Progenitor cell of endocrine pancreas (in vitro differentiated cells): ENCODE data around the gene CCDC178. TPM values are rescaled to one million over a fixed set of nuclear protein-coding genes. Genes with fewer than 3 reads are reported as not detected.

Experiments used
- DNase-seq: peaks from one replicate; pipeline ENCODE4 v3.0.0; 2021; ENCODE audit warnings: low spot score; ENCODE audit not compliant: unreplicated experiment
- H3K27ac Mint-ChIP-seq: 2 replicates; pipeline ENCODE4 v1.8.0; 2021; ENCODE audit warnings: mild to moderate bottlenecking, moderate library complexity, mixed read lengths
- H3K27me3 Mint-ChIP-seq: 2 replicates; pipeline ENCODE4 v1.8.0; 2021; ENCODE audit warnings: mixed read lengths
- H3K36me3 Mint-ChIP-seq: 2 replicates; pipeline ENCODE4 v1.8.0; 2022; ENCODE audit warnings: mixed read lengths; ENCODE audit not compliant: insufficient read depth
- H3K4me1 Mint-ChIP-seq: 2 replicates; pipeline ENCODE4 v1.8.0; 2021; ENCODE audit warnings: low read depth, mixed read lengths
- H3K4me3 Mint-ChIP-seq: 2 replicates; pipeline ENCODE4 v1.8.0; 2021; ENCODE audit warnings: low read depth, mild to moderate bottlenecking, moderate library complexity, mixed read lengths
- H3K9me3 Mint-ChIP-seq: 2 replicates; pipeline ENCODE4 v1.8.0; 2021; ENCODE audit warnings: low read depth, mixed read lengths
- CTCF ChIP-seq: fragments of 200-600 bp; sonication (generic); IDR thresholded peaks from one replicate; pipeline ENCODE4 v1.5.0; 2021; ENCODE audit warnings: antibody characterized with exemption, mild to moderate bottlenecking; ENCODE audit not compliant: unreplicated experiment
- total RNA-seq: library from RNA; stranded (reverse); gene quantifications from 2 replicates; pipeline ENCODE4 v1.2.1, GENCODE V29; 2021

Gene CCDC178
- total RNA-seq, 1 donor from 2014 or later, result not detected

GRCh38 chr18:33010149-33010548, 430.4 kb downstream of the CCDC178 start:
- H3K27ac Mint-ChIP-seq, result no peak overlapping the region
- DNase-seq, result no peak

GRCh38 chr18:32998921-32999320, 441.6 kb downstream of the CCDC178 start:
- Mint-ChIP-seq H3K4me3 (no peak overlapping the region), H3K9me3 (peaks cover 22% of the 10 kb centered on the region), H3K36me3 (peaks cover 2% of the 10 kb centered on the region), H3K4me1 (no peaks in the 10 kb centered on the region), H3K27ac (no peak overlapping the region), H3K27me3 (peaks cover 9% of the 10 kb centered on the region)
- no peak for DNase-seq
- TF ChIP-seq CTCF, result no peak

More at GRCh38 chr18:33010149-33010548, 430.4 kb downstream of the CCDC178 start:
- Mint-ChIP-seq H3K4me1 (peaks cover 19% of the 10 kb centered on the region), H3K27me3 (peaks cover 27% of the 10 kb centered on the region), H3K36me3 (peaks cover 2% of the 10 kb centered on the region), H3K9me3 (peaks cover 4% of the 10 kb centered on the region), H3K4me3 (no peak overlapping the region)
- no peak for TF ChIP-seq CTCF

- H3K4me1 Mint-ChIP-seq, result no peaks in the 10 kb centered on the region
- no peak overlapping the region for H3K27ac Mint-ChIP-seq
- TF ChIP-seq CTCF, result no peak
- DNase-seq, result no peak
- peaks cover 22% of the 10 kb centered on the region for H3K9me3 Mint-ChIP-seq
- H3K27me3 Mint-ChIP-seq, result peaks cover 9% of the 10 kb centered on the region
- no peak overlapping the region for H3K4me3 Mint-ChIP-seq
- peaks cover 2% of the 10 kb centered on the region for H3K36me3 Mint-ChIP-seq
Observed at GRCh38 chr18:32998285-32998684, 442.2 kb downstream of the CCDC178 start.

GRCh38 chr18:32983721-32984120, 456.8 kb downstream of the CCDC178 start:
- Mint-ChIP-seq H3K9me3 (peaks cover 3% of the 10 kb centered on the region), H3K4me3 (no peak overlapping the region), H3K27ac (no peak overlapping the region), H3K36me3 (peaks cover 1% of the 10 kb centered on the region), H3K4me1 (no peaks in the 10 kb centered on the region), H3K27me3 (no peaks in the 10 kb centered on the region)
- no peak for TF ChIP-seq CTCF
- no peak for DNase-seq

- no peak overlapping the region for H3K4me3 Mint-ChIP-seq
- H3K27ac Mint-ChIP-seq, result no peak overlapping the region
- no peak for TF ChIP-seq CTCF
- no peak for DNase-seq
- H3K9me3 Mint-ChIP-seq, result peaks cover 3% of the 10 kb centered on the region
- H3K4me1 Mint-ChIP-seq, result peaks cover 16% of the 10 kb centered on the region
- H3K27me3 Mint-ChIP-seq, result no peaks in the 10 kb centered on the region
- peaks cover 1% of the 10 kb centered on the region for H3K36me3 Mint-ChIP-seq
Observed at GRCh38 chr18:32980896-32981295, 459.6 kb downstream of the CCDC178 start.
